Mesothelial cell of epicardium (in vitro differentiated cells): Measurements from ENCODE around the gene UNK. TPM values are rescaled to one million over a fixed set of nuclear protein-coding genes. Genes with fewer than 3 reads are reported as not detected.

ENCODE experiments used
- DNase-seq, 2 experiments: peaks; one replicate each; pipeline ENCODE4 v3.0.0; 2021; ENCODE audit warnings: low spot score in 2 of 2; ENCODE audit not compliant: unreplicated experiment in 2 of 2
- H3K27ac Mint-ChIP-seq: 2 replicates; pipeline ENCODE4 v1.8.0; 2021; ENCODE audit warnings: mixed read lengths
- H3K27me3 Mint-ChIP-seq: 2 replicates; pipeline ENCODE4 v1.8.0; 2021; ENCODE audit warnings: low read depth, mixed read lengths
- H3K36me3 Mint-ChIP-seq: 2 replicates; pipeline ENCODE4 v1.8.0; 2021; ENCODE audit warnings: mixed read lengths
- H3K4me1 Mint-ChIP-seq: 2 replicates; pipeline ENCODE4 v1.8.0; 2021; ENCODE audit warnings: mixed read lengths
- H3K4me3 Mint-ChIP-seq: 2 replicates; pipeline ENCODE4 v1.8.0; 2021; ENCODE audit warnings: mild to moderate bottlenecking, moderate library complexity, mixed read lengths
- H3K9me3 Mint-ChIP-seq: 2 replicates; pipeline ENCODE4 v1.8.0; 2021; ENCODE audit warnings: mixed read lengths
- total RNA-seq: library from RNA; stranded (reverse); gene quantifications from 3 replicates; pipeline ENCODE4 v1.2.1, GENCODE V29; 2021
- TF ChIP-seq, protein P1 (sequence below): fragments of 200-600 bp; sonication (generic); IDR thresholded peaks from one replicate; pipeline ENCODE4 v1.5.0; 2021; ENCODE audit warnings: antibody characterized with exemption; ENCODE audit not compliant: unreplicated experiment

The UNK gene
- total RNA-seq, 1 donor from 2014 or later, result 66.4 TPM

GRCh38 chr17:75817571-75817970, 33.0 kb downstream of the UNK start:
- TF ChIP-seq, protein P1, sequence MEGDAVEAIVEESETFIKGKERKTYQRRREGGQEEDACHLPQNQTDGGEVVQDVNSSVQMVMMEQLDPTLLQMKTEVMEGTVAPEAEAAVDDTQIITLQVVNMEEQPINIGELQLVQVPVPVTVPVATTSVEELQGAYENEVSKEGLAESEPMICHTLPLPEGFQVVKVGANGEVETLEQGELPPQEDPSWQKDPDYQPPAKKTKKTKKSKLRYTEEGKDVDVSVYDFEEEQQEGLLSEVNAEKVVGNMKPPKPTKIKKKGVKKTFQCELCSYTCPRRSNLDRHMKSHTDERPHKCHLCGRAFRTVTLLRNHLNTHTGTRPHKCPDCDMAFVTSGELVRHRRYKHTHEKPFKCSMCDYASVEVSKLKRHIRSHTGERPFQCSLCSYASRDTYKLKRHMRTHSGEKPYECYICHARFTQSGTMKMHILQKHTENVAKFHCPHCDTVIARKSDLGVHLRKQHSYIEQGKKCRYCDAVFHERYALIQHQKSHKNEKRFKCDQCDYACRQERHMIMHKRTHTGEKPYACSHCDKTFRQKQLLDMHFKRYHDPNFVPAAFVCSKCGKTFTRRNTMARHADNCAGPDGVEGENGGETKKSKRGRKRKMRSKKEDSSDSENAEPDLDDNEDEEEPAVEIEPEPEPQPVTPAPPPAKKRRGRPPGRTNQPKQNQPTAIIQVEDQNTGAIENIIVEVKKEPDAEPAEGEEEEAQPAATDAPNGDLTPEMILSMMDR, result no peak
- DNase-seq, result no peak
- Mint-ChIP-seq H3K27me3 (no peaks in the 10 kb centered on the region), H3K27ac (no peak overlapping the region), H3K9me3 (no peaks in the 10 kb centered on the region), H3K36me3 (peaks cover 29% of the 10 kb centered on the region), H3K4me3 (no peak overlapping the region), H3K4me1 (no peaks in the 10 kb centered on the region)

- H3K9me3 Mint-ChIP-seq, result no peaks in the 10 kb centered on the region
- H3K4me3 Mint-ChIP-seq, result no peak overlapping the region
- H3K27ac Mint-ChIP-seq, result no peak overlapping the region
- H3K27me3 Mint-ChIP-seq, result no peaks in the 10 kb centered on the region
- TF ChIP-seq, protein P1, result no peak
- H3K36me3 Mint-ChIP-seq, result peaks cover 28% of the 10 kb centered on the region
- no peak for DNase-seq
- no peaks in the 10 kb centered on the region for H3K4me1 Mint-ChIP-seq
Measured at GRCh38 chr17:75818326-75818885, 33.8 kb downstream of the UNK start.

DNA sequence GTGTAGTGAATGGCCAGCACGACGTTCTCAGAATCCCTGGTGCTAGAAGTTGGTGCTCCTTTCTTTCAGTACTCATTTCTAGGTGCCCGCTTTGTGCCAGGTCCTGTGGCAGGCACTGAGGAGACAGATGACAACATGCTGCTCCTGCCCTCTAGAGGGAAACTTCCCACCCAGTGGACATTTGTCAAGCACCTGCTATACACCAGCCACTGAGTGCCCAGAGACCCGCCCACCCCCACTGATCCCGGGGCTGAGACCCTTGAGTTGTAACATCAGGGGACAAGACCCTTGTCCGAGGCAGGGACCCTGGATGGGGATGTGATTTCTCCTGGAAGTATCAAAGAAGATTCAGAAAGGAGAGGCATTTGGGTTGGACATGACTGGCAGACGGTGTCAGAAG, 34.5 kb downstream of the UNK start:
- no peaks in the 10 kb centered on the region for H3K4me1 Mint-ChIP-seq
- no peak overlapping the region for H3K27ac Mint-ChIP-seq
- H3K36me3 Mint-ChIP-seq, result peaks cover 28% of the 10 kb centered on the region
- H3K9me3 Mint-ChIP-seq, result no peaks in the 10 kb centered on the region
- H3K4me3 Mint-ChIP-seq, result no peak overlapping the region
- no peak for DNase-seq
- no peaks in the 10 kb centered on the region for H3K27me3 Mint-ChIP-seq
- TF ChIP-seq, protein P1, result no peak

DNA sequence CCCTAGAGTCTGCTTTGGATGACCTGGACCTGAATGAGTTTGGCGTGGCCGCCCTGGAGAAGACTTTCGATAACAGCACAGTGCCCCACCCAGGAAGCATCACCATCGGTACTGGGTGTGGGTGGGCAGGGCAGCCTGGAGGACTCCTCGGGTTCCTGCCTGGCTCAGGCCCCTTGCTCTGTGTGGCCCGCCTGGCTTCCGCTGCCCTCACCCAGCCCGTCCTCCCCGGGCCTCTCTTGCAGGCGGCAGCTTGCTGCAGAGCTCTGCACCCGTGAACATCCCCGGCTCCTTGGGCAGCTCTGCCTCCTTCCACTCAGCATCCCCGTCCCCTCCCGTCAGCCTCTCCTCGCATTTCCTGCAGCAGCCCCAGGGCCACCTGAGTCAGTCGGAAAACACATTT, 35.1 kb downstream of the UNK start:
- Mint-ChIP-seq H3K27ac (no peak overlapping the region), H3K36me3 (peaks cover 25% of the 10 kb centered on the region), H3K4me3 (no peak overlapping the region), H3K9me3 (no peaks in the 10 kb centered on the region), H3K27me3 (no peaks in the 10 kb centered on the region), H3K4me1 (no peaks in the 10 kb centered on the region)
- DNase-seq, result no peak
- TF ChIP-seq, protein P1, result no peak

- no peak overlapping the region for H3K27ac Mint-ChIP-seq
- no peaks in the 10 kb centered on the region for H3K4me1 Mint-ChIP-seq
- no peaks in the 10 kb centered on the region for H3K9me3 Mint-ChIP-seq
- H3K4me3 Mint-ChIP-seq, result no peak overlapping the region
- peaks cover 24% of the 10 kb centered on the region for H3K36me3 Mint-ChIP-seq
- no peak for DNase-seq
- H3K27me3 Mint-ChIP-seq, result no peaks in the 10 kb centered on the region
- TF ChIP-seq, protein P1, result no peak
Measured at GRCh38 chr17:75820094-75821080, 35.8 kb downstream of the UNK start.
